MM.1S (cell line): ENCODE results near the gene CPLX1.

ENCODE experiments used
- DNase-seq: peaks from one replicate; pipeline ENCODE4 v3.0.0-alpha.2; 2015
- H2AFZ ChIP-seq: fragments of 300-600 bp; sonication (generic); 2 replicates; pipeline ENCODE4 v1.6.0; 2016; ENCODE audit warnings: antibody characterized with exemption, low read length
- H3F3A ChIP-seq: fragments of 300-600 bp; sonication (generic); 2 replicates; pipeline ENCODE4 v1.6.1; 2016; ENCODE audit warnings: mild to moderate bottlenecking, antibody characterized with exemption, low read length, moderate library complexity, mixed read lengths; ENCODE audit not compliant: insufficient read depth
- H3K27ac ChIP-seq: fragments of 300-600 bp; sonication (generic); 2 replicates; pipeline ENCODE4 v1.5.1; 2016; ENCODE audit warnings: mild to moderate bottlenecking, low read length
- H3K27me3 ChIP-seq: fragments of 300-600 bp; sonication (generic); replicated peaks from 2 replicates; pipeline ENCODE4 v1.6.0; 2016; ENCODE audit warnings: low read length; ENCODE audit not compliant: insufficient read depth
- H3K36me3 ChIP-seq: fragments of 300-600 bp; sonication (generic); replicated peaks from 2 replicates; pipeline ENCODE4 v1.6.1; 2016; ENCODE audit warnings: mild to moderate bottlenecking, low read length, mixed read lengths; ENCODE audit not compliant: insufficient read depth
- H3K4me1 ChIP-seq: fragments of 300-600 bp; sonication (generic); 2 replicates; pipeline ENCODE4 v1.6.1; 2016; ENCODE audit warnings: low read length, mixed read lengths
- H3K4me2 ChIP-seq: fragments of 300-600 bp; sonication (generic); 2 replicates; pipeline ENCODE4 v1.6.0; 2016; ENCODE audit warnings: low read depth, low read length
- H3K4me3 ChIP-seq: fragments of 300-600 bp; sonication (generic); 2 replicates; pipeline ENCODE4 v1.5.1; 2016; ENCODE audit warnings: low read length, mixed read lengths
- H3K79me2 ChIP-seq: fragments of 300-600 bp; sonication (generic); 2 replicates; pipeline ENCODE4 v1.6.1; 2016; ENCODE audit warnings: mixed run types, low read length, mixed read lengths
- H3K9ac ChIP-seq: fragments of 300-600 bp; sonication (generic); 2 replicates; pipeline ENCODE4 v1.6.1; 2016; ENCODE audit warnings: low read length, mixed read lengths
- H3K9me2 ChIP-seq: fragments of 300-600 bp; sonication (generic); replicated peaks from 2 replicates; pipeline ENCODE4 v1.6.1; 2016; ENCODE audit warnings: mild to moderate bottlenecking, low read length, mixed read lengths; ENCODE audit not compliant: insufficient read depth
- H3K9me3 ChIP-seq: fragments of 300-600 bp; sonication (generic); replicated peaks from 2 replicates; pipeline ENCODE4 v1.6.1; 2016; ENCODE audit warnings: mild to moderate bottlenecking, low read length, mixed read lengths; ENCODE audit not compliant: insufficient read depth
- H4K20me1 ChIP-seq: fragments of 300-600 bp; sonication (generic); 2 replicates; pipeline ENCODE4 v1.6.1; 2016; ENCODE audit warnings: mild to moderate bottlenecking, low read length, moderate library complexity, mixed read lengths; ENCODE audit not compliant: insufficient read depth
- EZH2 ChIP-seq: fragments of 300-600 bp; sonication (generic); optimal IDR thresholded peaks from 2 replicates; pipeline ENCODE3; 2017; ENCODE audit warnings: low read depth, mild to moderate bottlenecking, antibody characterized with exemption, low read length, mixed read lengths
- EZH2phosphoT487 ChIP-seq: fragments of 300-600 bp; sonication (generic); IDR thresholded peaks from 2 replicates; pipeline ENCODE4 v1.6.1; 2018; ENCODE audit warnings: antibody characterized with exemption, low read length
- TF ChIP-seq, protein P1 (sequence below): fragments of 300-600 bp; sonication (generic); IDR thresholded peaks from 2 replicates; pipeline ENCODE4 v1.5.1; 2016; ENCODE audit warnings: antibody characterized with exemption, low read length, mixed read lengths

The CPLX1 gene

DNA sequence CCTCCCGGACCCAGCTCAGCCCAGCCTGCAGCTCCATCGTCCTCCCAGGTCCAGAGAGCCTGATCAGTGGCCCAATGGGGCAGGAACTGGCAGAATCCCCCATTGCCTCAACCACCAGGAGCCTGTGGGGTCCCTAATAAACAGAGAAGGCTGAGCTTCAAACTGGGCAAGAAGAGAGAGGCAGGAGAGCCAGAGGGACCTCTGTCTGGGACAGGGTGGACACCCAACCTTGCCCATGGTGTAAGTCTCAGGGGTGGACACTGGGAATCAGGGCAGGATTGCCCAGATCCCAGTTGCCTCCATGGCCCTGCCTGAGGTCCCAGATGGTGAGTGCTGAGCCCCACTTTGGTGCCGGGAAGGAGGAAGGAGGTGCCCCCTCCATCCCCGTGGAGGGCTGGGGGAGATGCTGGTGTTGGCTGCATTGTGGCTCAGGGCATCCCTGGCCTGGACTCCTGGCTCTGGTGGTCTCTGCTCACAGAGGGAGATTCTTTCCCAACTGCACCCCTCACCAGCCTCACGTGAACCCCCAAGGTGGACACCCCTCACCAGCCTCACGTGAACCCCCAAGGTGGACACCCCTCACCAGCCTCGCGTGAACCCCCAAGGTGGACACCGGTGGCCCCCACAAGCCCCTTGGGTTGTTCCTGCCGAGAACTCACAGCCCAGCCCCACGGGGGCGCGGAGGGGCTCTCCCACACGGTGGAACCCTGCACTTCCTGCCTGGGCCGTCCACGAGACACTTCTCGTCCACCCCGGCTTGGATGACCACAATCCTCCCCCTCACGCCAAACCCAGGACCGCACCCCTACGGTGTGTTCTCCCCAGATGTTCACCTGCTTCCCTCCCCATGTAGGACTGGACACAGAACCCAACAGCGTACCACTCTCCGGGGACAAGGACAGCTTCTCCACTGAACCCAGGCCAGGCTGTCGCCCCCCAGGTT, 5.4 kb downstream of the CPLX1 start:
- Histone ChIP-seq H3F3A (no peaks in the 10 kb centered on the region), H2AFZ (no peak overlapping the region), H3K9ac (no peak overlapping the region), H3K79me2 (no peaks in the 10 kb centered on the region), H3K27me3 (no peaks in the 10 kb centered on the region), H3K27ac (no peak overlapping the region), H3K4me2 (no peak overlapping the region), H3K36me3 (no peaks in the 10 kb centered on the region), H3K9me3 (no peaks in the 10 kb centered on the region), H4K20me1 (no peaks in the 10 kb centered on the region), H3K4me1 (no peaks in the 10 kb centered on the region), H3K4me3 (no peak overlapping the region), H3K9me2 (no peaks in the 10 kb centered on the region)
- TF ChIP-seq EZH2 = no peak
- TF ChIP-seq, protein P1, sequence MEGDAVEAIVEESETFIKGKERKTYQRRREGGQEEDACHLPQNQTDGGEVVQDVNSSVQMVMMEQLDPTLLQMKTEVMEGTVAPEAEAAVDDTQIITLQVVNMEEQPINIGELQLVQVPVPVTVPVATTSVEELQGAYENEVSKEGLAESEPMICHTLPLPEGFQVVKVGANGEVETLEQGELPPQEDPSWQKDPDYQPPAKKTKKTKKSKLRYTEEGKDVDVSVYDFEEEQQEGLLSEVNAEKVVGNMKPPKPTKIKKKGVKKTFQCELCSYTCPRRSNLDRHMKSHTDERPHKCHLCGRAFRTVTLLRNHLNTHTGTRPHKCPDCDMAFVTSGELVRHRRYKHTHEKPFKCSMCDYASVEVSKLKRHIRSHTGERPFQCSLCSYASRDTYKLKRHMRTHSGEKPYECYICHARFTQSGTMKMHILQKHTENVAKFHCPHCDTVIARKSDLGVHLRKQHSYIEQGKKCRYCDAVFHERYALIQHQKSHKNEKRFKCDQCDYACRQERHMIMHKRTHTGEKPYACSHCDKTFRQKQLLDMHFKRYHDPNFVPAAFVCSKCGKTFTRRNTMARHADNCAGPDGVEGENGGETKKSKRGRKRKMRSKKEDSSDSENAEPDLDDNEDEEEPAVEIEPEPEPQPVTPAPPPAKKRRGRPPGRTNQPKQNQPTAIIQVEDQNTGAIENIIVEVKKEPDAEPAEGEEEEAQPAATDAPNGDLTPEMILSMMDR = no peak
- TF ChIP-seq EZH2phosphoT487 = no peak
- no peak for DNase-seq

- Histone ChIP-seq H3K27ac (no peak overlapping the region), H3K79me2 (no peaks in the 10 kb centered on the region), H3K4me2 (no peak overlapping the region), H3K36me3 (no peaks in the 10 kb centered on the region), H3K27me3 (no peaks in the 10 kb centered on the region), H2AFZ (no peak overlapping the region), H3K9ac (no peak overlapping the region), H3K9me3 (no peaks in the 10 kb centered on the region), H3K4me1 (no peaks in the 10 kb centered on the region), H3K9me2 (no peaks in the 10 kb centered on the region), H4K20me1 (no peaks in the 10 kb centered on the region), H3K4me3 (no peak overlapping the region), H3F3A (no peaks in the 10 kb centered on the region)
- no peak for TF ChIP-seq EZH2
- TF ChIP-seq, protein P1 = no peak
- TF ChIP-seq EZH2phosphoT487 = no peak
- DNase-seq = no peak
These were observed 6.3 kb downstream of the CPLX1 start for GRCh38 chr4:819401-820229.

DNA sequence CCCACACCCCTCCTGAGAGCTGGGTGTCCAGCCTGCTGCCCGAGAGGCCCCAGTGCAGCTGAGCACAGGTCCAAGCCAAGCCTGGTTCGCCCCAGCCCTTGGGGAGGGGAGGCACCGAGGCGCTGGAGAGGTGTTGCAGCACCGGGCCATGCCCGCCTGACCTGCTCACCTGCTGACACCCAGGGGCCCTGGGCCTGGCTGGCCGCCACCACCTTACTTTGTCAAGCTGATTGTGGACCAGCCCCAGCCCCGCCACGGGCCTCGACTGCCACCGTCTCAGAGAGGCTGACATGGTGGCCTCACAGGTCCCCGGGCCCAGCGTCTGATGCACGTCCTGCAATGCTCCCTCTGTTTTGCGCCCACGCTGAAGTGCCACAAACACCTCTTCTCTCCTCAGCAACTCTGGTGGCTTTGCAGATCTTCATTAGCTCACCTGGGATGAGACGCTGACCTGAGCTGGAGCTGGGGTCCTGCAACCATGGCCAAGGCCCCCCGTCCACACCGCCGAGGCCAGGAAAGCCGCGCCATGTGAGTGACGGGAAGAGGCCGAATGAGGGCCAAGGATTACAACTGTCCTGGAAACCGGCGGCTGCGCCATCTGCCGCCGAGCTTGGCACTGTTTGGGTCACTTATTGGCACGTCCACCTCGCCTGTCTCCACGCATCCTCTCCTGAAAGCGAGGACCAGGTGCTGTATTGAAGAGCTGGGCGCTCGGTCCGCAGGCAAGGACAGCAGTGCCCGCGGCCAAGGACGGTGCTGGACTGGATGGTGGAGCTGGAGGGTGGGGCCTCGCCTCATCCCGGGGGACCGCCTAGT, 7.6 kb downstream of the CPLX1 start:
- DNase-seq = no peak
- no peak overlapping the region for H2AFZ ChIP-seq
- no peaks in the 10 kb centered on the region for H3K79me2 ChIP-seq
- H3K36me3 ChIP-seq = no peaks in the 10 kb centered on the region
- TF ChIP-seq EZH2 (no peak), EZH2phosphoT487 (no peak)
- TF ChIP-seq, protein P1 = no peak
- no peak overlapping the region for H3K9ac ChIP-seq
- no peaks in the 10 kb centered on the region for H3K9me2 ChIP-seq
- no peaks in the 10 kb centered on the region for H4K20me1 ChIP-seq
- no peaks in the 10 kb centered on the region for H3K27me3 ChIP-seq
- H3K9me3 ChIP-seq = no peaks in the 10 kb centered on the region
- no peaks in the 10 kb centered on the region for H3K4me1 ChIP-seq
- H3K4me2 ChIP-seq = no peak overlapping the region
- no peak overlapping the region for H3K4me3 ChIP-seq
- no peak overlapping the region for H3K27ac ChIP-seq
- no peaks in the 10 kb centered on the region for H3F3A ChIP-seq
